Keratinocyte (primary cell): ENCODE results near the gene FGFR3. TPM values are rescaled to one million over a fixed set of nuclear protein-coding genes. Genes with fewer than 3 reads are reported as not detected.

Experiments
- DNase-seq: peaks from one replicate; pipeline ENCODE4 v3.0.0-alpha.2; 2011; ENCODE audit warnings: low read depth, missing footprints, low spot score
- FAIRE-seq: peaks from 2 replicates; lab custom pipeline; 2011; peaks lifted over from hg19 to GRCh38; lab: Jason Lieb, UNC
- H2AFZ ChIP-seq: 2 replicates; pipeline ENCODE4 v1.6.0; 2012; ENCODE audit warnings: low read length, control low read depth, inconsistent platforms; ENCODE audit not compliant: control insufficient read depth
- H3K27ac ChIP-seq: 2 replicates; pipeline ENCODE4 v1.5.1; 2011; ENCODE audit warnings: low read length; ENCODE audit not compliant: control insufficient read depth, insufficient read depth
- H3K27me3 ChIP-seq: 3 replicates; pipeline ENCODE4 v1.6.0; 2011; ENCODE audit warnings: low read length; ENCODE audit not compliant: control insufficient read depth, insufficient read depth; ENCODE audit errors: extremely low read depth
- H3K36me3 ChIP-seq, 2 experiments: 2 replicates in 1 of 2; 3 replicates in 1 of 2; pipeline ENCODE4 v1.5.1; 2011; ENCODE audit warnings: low read length in 2 of 2, mild to moderate bottlenecking in 1 of 2; ENCODE audit not compliant: control insufficient read depth in 2 of 2, insufficient read depth in 2 of 2; ENCODE audit errors: extremely low read depth in 1 of 2
- H3K4me1 ChIP-seq: 3 replicates; pipeline ENCODE4 v1.5.1; 2011; ENCODE audit warnings: low read length; ENCODE audit not compliant: control insufficient read depth, insufficient read depth; ENCODE audit errors: extremely low read depth
- H3K4me2 ChIP-seq: 3 replicates; pipeline ENCODE4 v1.6.0; 2011; ENCODE audit warnings: low read depth, low read length; ENCODE audit not compliant: control insufficient read depth, insufficient read depth; ENCODE audit errors: extremely low read depth
- H3K4me3 ChIP-seq, 3 experiments: fragments of 200-600 bp in 1 of 3; sonication (generic) in 1 of 3; 2 replicates in 2 of 3; 3 replicates in 1 of 3; pipeline ENCODE4 v1.5.1; 2011 to 2016; ENCODE audit warnings: low read length in 3 of 3, mild to moderate bottlenecking in 3 of 3, control low read depth in 2 of 3, inconsistent platforms in 1 of 3, low read depth in 1 of 3, mixed read lengths in 1 of 3, mixed run types in 1 of 3, moderate library complexity in 1 of 3; ENCODE audit not compliant: control insufficient read depth in 2 of 3, insufficient read depth in 2 of 3; ENCODE audit errors: extremely low read depth in 1 of 3
- H3K79me2 ChIP-seq: 2 replicates; pipeline ENCODE4 v1.6.0; 2012; ENCODE audit warnings: low read length; ENCODE audit not compliant: control insufficient read depth, insufficient read depth
- H3K9ac ChIP-seq: 3 replicates; pipeline ENCODE4 v1.6.0; 2011; ENCODE audit warnings: low read length; ENCODE audit not compliant: control insufficient read depth, insufficient read depth; ENCODE audit errors: extremely low read depth
- H3K9me1 ChIP-seq: 3 replicates; pipeline ENCODE4 v1.6.0; 2011; ENCODE audit warnings: low read length; ENCODE audit not compliant: control insufficient read depth, insufficient read depth; ENCODE audit errors: extremely low read depth
- H3K9me3 ChIP-seq: 2 replicates; pipeline ENCODE4 v1.5.1; 2012; ENCODE audit warnings: low read depth, low read length; ENCODE audit not compliant: control insufficient read depth
- H4K20me1 ChIP-seq: 3 replicates; pipeline ENCODE4 v1.6.0; 2011; ENCODE audit warnings: low read length; ENCODE audit not compliant: control insufficient read depth, insufficient read depth; ENCODE audit errors: extremely low read depth
- EZH2 ChIP-seq: IDR thresholded peaks from one replicate; pipeline ENCODE4 v1.6.1; 2012; ENCODE audit warnings: inconsistent platforms, mild to moderate bottlenecking, low read length, moderate library complexity
- dilution Hi-C: fragments of 300-500 bp; cut with MboI; formaldehyde crosslinking; loops from one replicate; pipeline ENCODE4 v1.7.0; 2020; ENCODE audit warnings: low sequenced_read_pairs; ENCODE audit not compliant: extremely low pct_ligation_motif_present
- polyA plus RNA-seq, 5 experiments: library from polyadenylated mRNA; depleted of rRNA in 3 of 5; stranded (reverse) in 3 of 5; stranded (forward) in 1 of 5; unstranded in 1 of 5; fragments of >200 nt; gene quantifications; 1 replicate in 1 of 5; 2 replicates in 3 of 5; 3 replicates in 1 of 5; pipeline versions ENCODE4 v1.2.1 to v1.2.3, GENCODE V29; 2011 to 2012; ENCODE audit warnings: missing spikeins in 2 of 5, low read depth in 1 of 5, low replicate concordance in 1 of 5
- TF ChIP-seq, protein P1 (sequence below), 3 experiments: IDR thresholded peaks in 1 of 3; conservative IDR thresholded peaks in 1 of 3; optimal IDR thresholded peaks in 1 of 3; 2 replicates in 2 of 3; 3 replicates in 1 of 3; pipeline versions ENCODE3 to v1.5.1; 2011; ENCODE audit warnings: low read length in 3 of 3, mild to moderate bottlenecking in 3 of 3, moderate library complexity in 2 of 3, control low read depth in 1 of 3, inconsistent platforms in 1 of 3; ENCODE audit not compliant: insufficient read depth in 2 of 3; ENCODE audit errors: extremely low read depth in 1 of 3

Gene FGFR3
- polyA plus RNA-seq, 1 donor (not counting 4 experiments of a cell fraction or from before 2014, with no cell fraction given) = 45.2 TPM

DNA sequence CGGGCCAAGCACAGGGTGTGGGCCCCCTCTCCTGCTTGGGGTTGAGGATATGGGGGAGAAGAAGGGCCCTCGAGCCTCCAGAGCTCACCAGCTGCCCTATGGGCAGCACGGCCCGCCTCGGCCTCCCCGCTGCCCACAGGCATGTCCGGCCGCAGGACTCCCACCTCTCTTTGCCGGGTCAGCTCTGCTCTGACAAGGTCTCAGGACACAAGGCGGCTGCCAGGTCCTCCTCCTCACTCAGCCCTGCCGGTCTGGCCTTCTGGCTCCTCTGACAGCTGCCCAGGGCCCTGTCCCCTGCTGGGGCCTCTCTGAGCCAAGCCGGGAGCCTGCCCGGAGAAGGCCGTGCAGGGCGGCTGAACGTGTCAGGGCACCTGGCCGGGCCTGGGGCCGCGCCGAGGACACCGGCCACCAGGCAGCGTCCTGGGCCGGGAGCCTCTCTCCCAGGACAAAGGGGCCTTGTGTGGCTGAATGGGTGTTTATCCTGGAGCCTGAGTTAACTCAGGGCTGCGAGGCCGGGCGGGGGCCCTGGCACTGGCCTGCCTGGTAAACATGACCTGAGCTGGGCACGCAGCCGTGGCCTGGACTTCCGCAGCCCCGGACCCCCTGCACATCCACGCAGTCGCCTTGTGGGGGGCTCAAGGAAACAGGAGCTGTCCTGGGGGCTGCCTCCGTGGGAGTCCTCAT, 46.0 kb upstream of the FGFR3 start:
- H3K36me3 ChIP-seq = peaks cover 0 to 3% of the 10 kb centered on the region in 2 experiments
- no peak overlapping the region for H3K9ac ChIP-seq
- H3K4me3 ChIP-seq = no peak overlapping the region
- peaks cover 12% of the 10 kb centered on the region for H3K4me1 ChIP-seq
- DNase-seq (no peak), FAIRE-seq (no peak)
- H3K4me2 ChIP-seq = no peak overlapping the region
- no peaks in the 10 kb centered on the region for H3K27me3 ChIP-seq
- H3K9me3 ChIP-seq = no peaks in the 10 kb centered on the region
- no peaks in the 10 kb centered on the region for H4K20me1 ChIP-seq
- no peaks in the 10 kb centered on the region for H3K9me1 ChIP-seq
- no peak for TF ChIP-seq EZH2
- TF ChIP-seq, protein P1, sequence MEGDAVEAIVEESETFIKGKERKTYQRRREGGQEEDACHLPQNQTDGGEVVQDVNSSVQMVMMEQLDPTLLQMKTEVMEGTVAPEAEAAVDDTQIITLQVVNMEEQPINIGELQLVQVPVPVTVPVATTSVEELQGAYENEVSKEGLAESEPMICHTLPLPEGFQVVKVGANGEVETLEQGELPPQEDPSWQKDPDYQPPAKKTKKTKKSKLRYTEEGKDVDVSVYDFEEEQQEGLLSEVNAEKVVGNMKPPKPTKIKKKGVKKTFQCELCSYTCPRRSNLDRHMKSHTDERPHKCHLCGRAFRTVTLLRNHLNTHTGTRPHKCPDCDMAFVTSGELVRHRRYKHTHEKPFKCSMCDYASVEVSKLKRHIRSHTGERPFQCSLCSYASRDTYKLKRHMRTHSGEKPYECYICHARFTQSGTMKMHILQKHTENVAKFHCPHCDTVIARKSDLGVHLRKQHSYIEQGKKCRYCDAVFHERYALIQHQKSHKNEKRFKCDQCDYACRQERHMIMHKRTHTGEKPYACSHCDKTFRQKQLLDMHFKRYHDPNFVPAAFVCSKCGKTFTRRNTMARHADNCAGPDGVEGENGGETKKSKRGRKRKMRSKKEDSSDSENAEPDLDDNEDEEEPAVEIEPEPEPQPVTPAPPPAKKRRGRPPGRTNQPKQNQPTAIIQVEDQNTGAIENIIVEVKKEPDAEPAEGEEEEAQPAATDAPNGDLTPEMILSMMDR (optimal IDR thresholded peaks at IDR 0.05 in 1 of 3, IDR thresholded peaks at IDR 0.05 in 1 of 3, conservative IDR thresholded peaks at IDR 0.05 in 1 of 3; ENCODE audit: extremely low read depth in 1 of 3, insufficient read depth in 2 of 3, low read length in 3 of 3) = no peak
- H2AFZ ChIP-seq = no peak overlapping the region
- H3K79me2 ChIP-seq = no peaks in the 10 kb centered on the region
- H3K27ac ChIP-seq = no peak overlapping the region
- dilution Hi-C loops = no loop called here

DNA sequence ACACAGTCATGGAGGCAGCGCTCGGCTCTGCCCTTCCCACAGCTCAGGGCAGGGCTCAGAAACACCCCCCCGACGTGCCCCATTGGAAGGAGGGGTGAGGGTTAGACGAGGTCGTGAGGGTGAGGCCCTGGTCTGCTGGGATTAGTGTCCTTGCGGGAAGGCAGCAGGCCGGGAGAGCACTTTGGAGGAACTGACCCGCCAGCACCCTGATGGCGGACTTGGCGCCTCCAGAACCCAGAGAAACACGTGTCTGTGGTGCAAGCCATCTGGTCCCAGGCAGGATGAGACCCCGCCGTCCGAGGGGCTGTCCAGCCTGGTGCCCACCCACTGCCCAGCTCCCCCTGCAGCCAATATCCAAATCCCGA, 45.5 kb upstream of the FGFR3 start:
- Histone ChIP-seq H3K79me2 (no peaks in the 10 kb centered on the region), H3K27ac (no peak overlapping the region), H3K9me3 (no peaks in the 10 kb centered on the region), H3K4me3 (no peak overlapping the region), H2AFZ (no peak overlapping the region), H4K20me1 (no peaks in the 10 kb centered on the region), H3K4me1 (peaks cover 18% of the 10 kb centered on the region), H3K36me3 (no peaks in the 10 kb centered on the region), H3K4me2 (no peak overlapping the region), H3K9me1 (no peaks in the 10 kb centered on the region), H3K27me3 (no peaks in the 10 kb centered on the region), H3K9ac (no peak overlapping the region)
- DNase-seq = no peak
- no peak for TF ChIP-seq EZH2
- TF ChIP-seq, protein P1 (optimal IDR thresholded peaks at IDR 0.05 in 1 of 3, IDR thresholded peaks at IDR 0.05 in 1 of 3, conservative IDR thresholded peaks at IDR 0.05 in 1 of 3; ENCODE audit: extremely low read depth in 1 of 3, insufficient read depth in 2 of 3, low read length in 3 of 3) = no peak
- dilution Hi-C loops = no loop called here
- no peak for FAIRE-seq
